ENCODE data around the gene PPP2R5B. TPM values are rescaled to one million over a fixed set of nuclear protein-coding genes. Genes with fewer than 3 reads are reported as not detected.

The PPP2R5B gene
- total and polyA plus RNA-seq, 9 of the 15 experiments (the other 6 are each of a cell fraction or from before 2014, with no cell fraction given), result 0.10 to 7.8 (median 3.3) TPM

GRCh38 chr11:64917663-64917995 is 6.9 kb upstream of the PPP2R5B start (continued):
- TF ChIP-seq ZEB2 (IDR thresholded peaks at IDR 0.05) (0 out of 2 replicates have a peak, but pooled peaks have one; percentile 24), NRF1 (conservative IDR thresholded peaks at IDR 0.05 in 1 of 2, IDR thresholded peaks at IDR 0.05 in 1 of 2) (no peak), ZNF436 (CRISPR knock-in tag; IDR thresholded peaks at IDR 0.05) (no peak), CEBPB (tag; IDR thresholded peaks at IDR 0.05) (no peak), HIVEP1 (CRISPR knock-in tag; IDR thresholded peaks at IDR 0.05) (no peak), TGIF2 (CRISPR knock-in tag; IDR thresholded peaks at IDR 0.05) (no peak)

- peak in 1 of 4 experiments; percentile 65 for DNase-seq (ENCODE audit: extremely low read depth in 1 of 4, low spot score in 3 of 4)
- peak; percentile 6; the same call in 1 of the 3 replicates for ATAC-seq
- peaks cover 14% of the 10 kb centered on the region; the same call in 1 of the 3 replicates for H3K36me3 ChIP-seq (ENCODE audit: control insufficient read depth, insufficient read depth, low read length)
- POLR2A ChIA-PET, result interaction anchor here (1.0 kb wide), 2 partner anchors 11 to 217 kb away, joined by 3 read pairs; no protein-coding TSS in a partner anchor
- 1% methylated on average over 4 of the region's 4 CpGs for WGBS (ENCODE audit: insufficient coverage, low coverage, missing lambda C conversion rate)
- peak overlapping the region; percentile 87 for H3K4me3 ChIP-seq
- no peaks in the 10 kb centered on the region for H3K9me3 ChIP-seq (replicated peaks; ENCODE audit: control insufficient read depth, insufficient read depth, low read depth, low read length)
- peak; percentile 74 for FAIRE-seq
- no TSS peak for BruUV-seq (replicated peaks)
- CTCF ChIA-PET (ENCODE audit: low intra/inter-chr PET ratio), result interaction anchor here (1.2 kb wide), 1 partner anchor 95 kb away, joined by 3 read pairs; no protein-coding TSS in a partner anchor
- no peaks in the 10 kb centered on the region for H4K20me1 ChIP-seq (replicated peaks; ENCODE audit: control insufficient read depth, insufficient read depth, low read length)
- peak overlapping the region; percentile 82 for H3K4me2 ChIP-seq (ENCODE audit: insufficient read depth, low read length)
- no peaks in the 10 kb centered on the region for H3K27me3 ChIP-seq (ENCODE audit: control insufficient read depth in 2 of 2, insufficient read depth in 2 of 2, low read length in 2 of 2)
- intact Hi-C loops (cut with micrococcal nuclease) (no loop called here), in situ Hi-C loops (cut with MboI) (no loop called here)
- peaks cover 26% of the 10 kb centered on the region for H3K79me2 ChIP-seq (ENCODE audit: control insufficient read depth, insufficient read depth, low read length)
- H3K4me1 ChIP-seq (replicated peaks in 1 of 2; ENCODE audit: control insufficient read depth in 2 of 2, insufficient read depth in 2 of 2, low read length in 2 of 2), result peaks cover 20 to 43% of the 10 kb centered on the region in 2 experiments; a peak in 4 of 5 replicates
- no peaks in the 10 kb centered on the region for H3K9me1 ChIP-seq (ENCODE audit: control insufficient read depth, insufficient read depth, low read length)
- H2AFZ ChIP-seq (ENCODE audit: low read depth, low read length), result peak overlapping the region; percentile 73
- H3K27ac ChIP-seq (ENCODE audit: extremely low read depth, low read depth, low read length), result peak overlapping the region; percentile 64
- peak overlapping the region; percentile 77 to 86 for H3K9ac ChIP-seq (ENCODE audit: insufficient read depth in 1 of 2, low read depth in 2 of 2, low read length in 2 of 2)
- no peak for TF ChIP-seq RBM34 (IDR thresholded peaks at IDR 0.05; ENCODE audit: borderline replicate concordance, insufficient read depth, low read length)
- TF ChIP-seq ZNF592 (IDR thresholded peaks at IDR 0.05), result peak; percentile 75
- peak; percentile 23 to 41; a peak in 3 of 4 replicates for TF ChIP-seq RAD21 (CRISPR knock-in tag; conservative IDR thresholded peaks at IDR 0.05 in 1 of 2, IDR thresholded peaks at IDR 0.05 in 1 of 2)
- TF ChIP-seq CTBP1 (IDR thresholded peaks at IDR 0.05; ENCODE audit: borderline replicate concordance), result no peak
- TF ChIP-seq YY1 (IDR thresholded peaks at IDR 0.05; ENCODE audit: borderline replicate concordance in 1 of 3, control insufficient read depth in 1 of 3, extremely low read depth in 1 of 3, insufficient read depth in 3 of 3, insufficient read length in 1 of 3, insufficient replicate concordance in 2 of 3, low read depth in 1 of 3, low read length in 2 of 3), result peak in 1 of 3 experiments; percentile 70
- TF ChIP-seq ARID1B (IDR thresholded peaks at IDR 0.05), result no peak
- TF ChIP-seq ZNF766 (CRISPR knock-in tag; conservative IDR thresholded peaks at IDR 0.05), result 0 out of 2 replicates have a peak, but pooled peaks have one; percentile 27
- peak; percentile 22; the same call in 1 of the 2 replicates for TF ChIP-seq TOE1 (IDR thresholded peaks at IDR 0.05; ENCODE audit: borderline replicate concordance)
- TF ChIP-seq TOE1 (CRISPR knock-in tag; IDR thresholded peaks at IDR 0.05; ENCODE audit: borderline replicate concordance, low read depth), result no peak
- TF ChIP-seq SMARCA4 (IDR thresholded peaks at IDR 0.05), result peak; percentile 28; the same call in 1 of the 2 replicates
- TF ChIP-seq RBM14 (IDR thresholded peaks at IDR 0.05; ENCODE audit: borderline replicate concordance, insufficient read depth, low read depth, low read length), result no peak
Measured at GRCh38 chr11:64918017-64918416, 6.5 kb upstream of the PPP2R5B start.
